DMS53 treated with DMSO at 0.1 percent for 48 hours (cell line): ENCODE measurements around the gene RAB36.

Source experiments
- DNase-seq: peaks from one replicate; lab custom pipeline; 2025; ENCODE audit not compliant: unreplicated experiment; lab: John Stamatoyannopoulos, UW

Gene RAB36

DNA sequence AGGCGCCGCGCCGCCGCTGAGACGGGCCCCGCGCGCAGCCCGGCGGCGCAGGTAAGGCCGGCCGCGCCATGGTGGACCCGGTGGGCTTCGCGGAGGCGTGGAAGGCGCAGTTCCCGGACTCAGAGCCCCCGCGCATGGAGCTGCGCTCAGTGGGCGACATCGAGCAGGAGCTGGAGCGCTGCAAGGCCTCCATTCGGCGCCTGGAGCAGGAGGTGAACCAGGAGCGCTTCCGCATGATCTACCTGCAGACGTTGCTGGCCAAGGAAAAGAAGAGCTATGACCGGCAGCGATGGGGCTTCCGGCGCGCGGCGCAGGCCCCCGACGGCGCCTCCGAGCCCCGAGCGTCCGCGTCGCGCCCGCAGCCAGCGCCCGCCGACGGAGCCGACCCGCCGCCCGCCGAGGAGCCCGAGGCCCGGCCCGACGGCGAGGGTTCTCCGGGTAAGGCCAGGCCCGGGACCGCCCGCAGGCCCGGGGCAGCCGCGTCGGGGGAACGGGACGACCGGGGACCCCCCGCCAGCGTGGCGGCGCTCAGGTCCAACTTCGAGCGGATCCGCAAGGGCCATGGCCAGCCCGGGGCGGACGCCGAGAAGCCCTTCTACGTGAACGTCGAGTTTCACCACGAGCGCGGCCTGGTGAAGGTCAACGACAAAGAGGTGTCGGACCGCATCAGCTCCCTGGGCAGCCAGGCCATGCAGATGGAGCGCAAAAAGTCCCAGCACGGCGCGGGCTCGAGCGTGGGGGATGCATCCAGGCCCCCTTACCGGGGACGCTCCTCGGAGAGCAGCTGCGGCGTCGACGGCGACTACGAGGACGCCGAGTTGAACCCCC is 35.8 kb downstream of the RAB36 start:
- DNase-seq, result no peak

DNA sequence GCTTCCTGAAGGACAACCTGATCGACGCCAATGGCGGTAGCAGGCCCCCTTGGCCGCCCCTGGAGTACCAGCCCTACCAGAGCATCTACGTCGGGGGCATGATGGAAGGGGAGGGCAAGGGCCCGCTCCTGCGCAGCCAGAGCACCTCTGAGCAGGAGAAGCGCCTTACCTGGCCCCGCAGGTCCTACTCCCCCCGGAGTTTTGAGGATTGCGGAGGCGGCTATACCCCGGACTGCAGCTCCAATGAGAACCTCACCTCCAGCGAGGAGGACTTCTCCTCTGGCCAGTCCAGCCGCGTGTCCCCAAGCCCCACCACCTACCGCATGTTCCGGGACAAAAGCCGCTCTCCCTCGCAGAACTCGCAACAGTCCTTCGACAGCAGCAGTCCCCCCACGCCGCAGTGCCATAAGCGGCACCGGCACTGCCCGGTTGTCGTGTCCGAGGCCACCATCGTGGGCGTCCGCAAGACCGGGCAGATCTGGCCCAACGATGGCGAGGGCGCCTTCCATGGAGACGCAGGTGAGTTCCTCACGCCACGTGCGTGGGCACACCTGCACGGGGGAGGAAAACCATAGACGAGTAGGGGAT is 36.5 kb downstream of the RAB36 start:
- DNase-seq, result no peak

DNA sequence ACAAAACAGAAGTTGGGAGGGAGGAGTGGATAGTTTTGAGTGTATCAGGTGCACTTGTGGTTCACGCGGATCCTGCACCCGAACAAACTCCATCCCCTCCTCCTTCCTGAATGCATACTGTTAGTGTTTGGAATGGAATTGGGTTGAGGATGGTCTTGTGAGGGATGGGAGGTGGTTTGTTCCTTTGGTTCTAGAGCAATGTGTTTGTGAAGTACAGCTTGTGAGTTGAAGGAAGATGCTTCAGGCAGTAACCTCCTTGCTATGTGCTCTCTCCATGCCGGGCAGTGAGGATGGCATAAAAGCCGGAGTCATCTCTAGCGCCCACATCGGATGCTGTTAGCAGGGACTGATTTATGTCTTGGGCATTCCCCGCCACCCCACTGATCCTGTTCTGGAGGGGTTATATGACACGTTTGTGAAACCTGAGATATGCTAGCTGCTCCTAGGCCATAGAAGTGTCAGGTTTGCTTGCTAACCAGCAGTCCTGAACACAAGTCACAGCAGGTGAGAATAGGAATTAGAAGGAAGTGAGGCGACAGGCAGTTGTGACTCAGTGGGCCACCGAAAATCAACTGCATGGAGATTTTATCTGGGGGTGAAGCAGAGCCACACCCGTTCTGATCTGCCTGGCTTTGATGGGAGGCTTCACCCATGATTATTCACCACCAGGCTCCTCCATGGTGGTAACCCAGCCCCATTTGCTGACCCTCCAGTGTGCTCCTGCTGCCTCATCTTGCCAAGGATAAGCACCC is 37.2 kb downstream of the RAB36 start:
- DNase-seq, result no peak

DNA sequence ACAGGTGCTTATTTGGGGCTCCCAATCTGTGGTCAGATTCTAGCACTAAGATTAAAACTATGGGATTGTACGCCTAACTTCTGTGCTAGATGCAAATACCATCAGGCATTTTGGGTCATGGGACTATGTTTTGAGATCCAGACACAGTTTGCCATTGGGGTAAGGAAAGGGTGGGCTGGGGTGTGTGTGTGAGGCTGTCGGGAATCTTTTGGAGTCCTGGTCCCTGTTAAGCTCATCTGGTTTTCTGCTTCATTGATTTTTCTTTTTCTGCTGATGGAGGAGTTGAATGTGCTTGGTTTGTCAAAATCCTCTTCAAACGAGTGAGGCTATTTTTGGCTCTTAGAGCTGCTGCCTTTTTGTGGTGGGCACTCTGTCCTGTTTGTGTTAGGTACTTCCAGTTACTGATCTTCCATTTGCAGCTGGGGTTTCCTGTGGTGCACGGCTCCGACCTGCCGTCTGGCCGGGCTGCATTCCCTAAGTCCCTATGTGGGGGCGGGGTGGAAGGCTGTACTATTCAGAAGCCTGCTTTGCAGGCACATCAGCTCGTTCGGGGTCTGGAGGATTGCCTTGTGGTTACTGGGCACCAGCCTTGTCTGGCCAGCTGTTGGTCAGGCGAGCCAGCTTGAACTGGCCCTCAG is 37.9 kb downstream of the RAB36 start:
- DNase-seq, result no peak

DNA sequence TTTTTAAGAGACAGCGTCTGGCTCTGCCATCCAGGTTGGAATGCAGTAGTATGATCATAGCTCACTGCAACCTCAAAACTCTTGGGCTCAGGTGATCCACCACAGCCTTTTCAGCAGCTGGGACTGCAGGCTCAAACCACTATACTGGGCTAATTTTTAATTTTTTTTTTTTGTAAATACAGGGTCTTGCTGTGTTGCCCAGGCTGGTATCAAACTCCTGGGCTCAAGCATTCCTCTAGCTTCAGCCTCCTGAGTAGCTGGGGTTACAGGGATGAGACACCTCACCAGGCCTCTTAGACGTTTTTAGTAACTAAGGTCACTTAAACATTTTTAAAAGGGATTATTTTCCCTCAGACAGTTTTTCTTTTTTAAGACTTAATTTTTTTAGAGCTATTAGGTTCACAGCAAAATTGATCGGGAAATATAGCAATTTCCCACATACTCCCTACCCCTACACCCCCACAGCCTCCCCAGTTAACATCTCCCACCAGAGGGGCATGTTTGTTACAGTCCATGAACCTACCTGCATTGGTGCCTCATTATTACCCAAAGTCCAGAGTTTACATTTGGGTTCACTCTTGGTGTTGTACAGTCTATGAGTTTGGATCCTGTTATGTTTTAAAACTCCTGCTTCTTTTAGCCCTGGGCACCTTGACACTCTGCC is 39.0 kb downstream of the RAB36 start:
- DNase-seq, result no peak

DNA sequence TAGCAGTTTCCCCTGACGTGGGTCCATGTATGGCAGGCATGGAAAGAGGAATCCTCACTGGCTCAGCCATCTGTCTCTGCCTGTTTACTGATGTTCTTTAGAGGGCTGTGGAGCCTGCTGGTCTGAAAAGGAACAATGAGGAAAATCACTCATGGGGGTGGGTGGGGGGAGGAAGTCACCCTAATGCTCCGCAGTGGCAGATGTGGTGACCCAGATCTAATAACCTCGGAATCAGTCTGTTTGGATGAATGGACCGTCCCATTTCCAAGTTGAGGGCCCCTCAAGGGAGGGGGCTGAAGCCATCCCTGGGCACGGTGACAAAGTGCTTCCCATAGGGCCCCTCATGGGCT is 39.5 kb downstream of the RAB36 start:
- DNase-seq, result no peak

DNA sequence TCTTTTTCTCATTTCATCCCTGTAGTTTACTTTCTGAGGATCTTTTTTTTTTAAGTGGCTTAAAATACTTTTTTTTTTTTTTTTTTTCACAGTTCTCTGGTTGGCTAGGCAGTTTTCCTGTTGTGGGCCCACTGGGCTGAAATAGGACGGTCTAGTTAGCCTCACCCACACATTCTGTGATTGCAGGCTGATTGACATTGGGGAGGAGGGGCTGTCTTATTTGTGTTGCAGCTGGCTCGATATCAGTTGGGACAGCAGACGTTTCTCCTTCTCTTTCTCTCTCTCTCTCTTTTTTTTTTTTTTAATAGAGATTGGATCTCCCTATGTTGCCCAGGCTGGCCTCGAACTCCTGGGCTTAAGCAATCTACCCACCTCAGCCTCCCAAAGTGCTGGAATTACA is 41.9 kb downstream of the RAB36 start:
- no peak for DNase-seq

DNA sequence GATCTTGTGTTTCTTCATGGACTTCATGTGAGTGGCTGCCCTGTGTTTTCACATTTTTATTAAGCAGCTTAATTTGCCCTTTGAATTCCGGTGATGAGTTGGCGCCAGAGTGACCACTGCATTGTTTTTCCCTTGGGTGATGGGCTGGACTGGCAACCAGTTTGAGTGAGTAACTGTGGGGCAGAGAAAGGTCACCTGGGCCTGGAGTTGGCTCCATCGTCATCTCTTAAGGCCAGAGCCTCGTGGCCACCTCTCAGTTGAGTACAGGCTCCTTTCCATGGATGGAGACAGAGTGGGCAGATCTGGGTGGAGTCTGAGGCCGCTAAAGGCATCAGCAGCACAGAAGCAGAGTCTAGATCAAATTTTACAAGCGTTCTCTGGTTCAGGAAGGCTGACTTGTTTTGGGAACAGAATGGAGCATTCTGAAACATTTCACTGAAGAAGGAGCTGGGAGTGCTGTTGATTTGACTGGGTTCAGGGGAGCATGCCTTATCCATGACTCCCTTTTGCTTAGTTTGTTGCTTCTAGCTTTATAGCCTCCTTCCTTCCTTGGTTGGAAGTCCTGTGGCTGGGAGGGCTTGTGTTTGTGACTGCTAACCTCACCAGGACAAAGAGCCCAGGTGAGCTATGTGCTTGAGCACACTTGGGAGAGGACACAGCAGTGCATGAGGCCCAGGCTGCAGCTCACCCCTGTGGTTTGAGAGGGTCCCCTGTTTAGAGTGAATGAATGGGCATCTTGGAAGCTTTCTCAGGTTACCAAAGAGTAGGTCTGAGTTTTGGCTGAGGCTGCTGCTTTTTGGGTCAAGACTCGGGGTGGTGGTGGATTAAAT is 42.8 kb downstream of the RAB36 start:
- DNase-seq, result no peak

DNA sequence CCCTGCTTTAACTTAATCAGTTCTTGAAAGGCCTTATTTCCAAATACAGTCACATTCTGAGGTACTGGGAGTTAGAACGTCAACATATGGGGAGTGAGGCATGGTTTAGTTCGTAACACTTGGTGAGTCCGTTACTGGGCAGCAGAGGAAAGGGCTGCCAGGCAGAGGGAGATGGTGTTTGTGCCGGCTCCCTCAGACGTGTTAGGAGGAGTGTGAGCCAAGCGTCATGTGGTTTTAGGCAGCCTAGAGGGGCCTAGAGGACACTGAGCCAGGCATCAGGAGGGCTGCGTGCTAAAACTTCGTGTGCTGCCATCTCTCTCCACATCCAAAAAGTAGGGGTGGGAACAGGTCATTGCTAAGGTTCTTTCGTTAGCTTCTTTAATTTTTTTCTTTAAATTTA is 45.2 kb downstream of the RAB36 start:
- DNase-seq, result no peak

DNA sequence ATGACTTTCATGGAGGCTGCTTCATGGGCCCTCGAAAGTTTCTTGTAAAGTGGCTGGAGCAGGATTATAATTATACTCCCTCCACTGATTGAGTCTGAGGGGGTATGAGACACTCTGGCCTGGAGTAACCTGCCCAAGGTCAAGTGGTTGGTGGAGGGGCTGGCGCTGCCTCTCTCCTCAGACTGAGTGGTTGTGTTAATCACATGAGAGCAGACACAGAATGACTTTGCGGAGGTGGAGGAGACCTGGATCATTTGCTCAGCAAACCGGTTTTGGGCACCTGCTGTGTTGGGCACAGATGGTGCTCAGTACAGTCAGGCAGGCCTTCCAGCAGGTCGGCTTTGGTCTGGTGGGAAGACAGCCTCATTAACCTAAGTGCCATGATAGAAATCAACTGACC is 46.9 kb downstream of the RAB36 start:
- peak; percentile 77 for DNase-seq

DNA sequence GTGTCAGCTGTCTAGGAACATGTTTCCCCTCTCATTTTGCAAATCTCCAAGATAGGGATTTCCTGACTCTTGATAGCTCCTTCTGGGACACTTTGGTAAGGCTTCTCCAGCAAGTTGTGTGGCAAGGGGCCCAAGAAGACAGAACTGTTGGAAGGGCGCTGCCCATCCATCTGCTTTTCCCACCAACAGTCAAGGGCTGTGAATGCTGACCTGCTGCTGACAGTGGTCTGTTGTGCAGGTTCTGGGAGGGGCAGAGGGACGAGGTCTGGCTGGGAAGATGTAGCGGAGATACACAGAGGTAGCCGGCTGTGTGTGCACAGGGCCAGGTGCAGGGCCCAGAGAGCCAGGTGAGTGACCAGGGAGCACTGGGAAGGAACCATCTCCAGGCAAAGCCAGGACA is 47.3 kb downstream of the RAB36 start:
- DNase-seq, result no peak

DNA sequence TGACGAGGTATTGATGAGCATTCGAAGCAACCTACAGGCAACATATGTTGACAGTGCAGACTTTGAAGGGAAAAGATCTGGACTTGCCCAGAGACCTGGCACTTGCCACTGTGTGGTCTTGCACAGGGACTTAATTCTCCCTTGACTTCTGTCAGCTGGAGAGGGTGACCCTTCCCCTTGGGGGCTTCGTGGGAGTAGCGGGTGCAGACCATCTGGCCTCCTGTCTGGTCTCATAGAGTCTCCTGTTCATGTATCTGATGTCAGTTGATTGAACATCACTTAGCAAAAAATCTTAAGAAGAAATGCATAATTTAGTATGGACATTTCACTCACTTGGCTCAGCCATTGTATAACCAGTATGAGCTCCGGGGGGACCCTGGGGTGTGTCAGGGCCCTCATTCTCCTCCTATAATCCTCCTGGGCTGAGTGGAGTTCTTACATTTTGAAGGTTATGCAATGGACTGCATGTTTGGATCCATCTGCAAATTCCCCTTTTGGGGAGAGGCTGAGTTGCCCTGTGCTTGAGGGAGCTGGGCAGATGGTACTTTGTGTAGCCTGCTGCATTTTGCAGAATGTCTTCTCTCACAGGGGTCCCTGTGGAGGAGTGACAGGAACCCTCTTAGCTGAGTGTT is 48.0 kb downstream of the RAB36 start:
- no peak for DNase-seq

DNA sequence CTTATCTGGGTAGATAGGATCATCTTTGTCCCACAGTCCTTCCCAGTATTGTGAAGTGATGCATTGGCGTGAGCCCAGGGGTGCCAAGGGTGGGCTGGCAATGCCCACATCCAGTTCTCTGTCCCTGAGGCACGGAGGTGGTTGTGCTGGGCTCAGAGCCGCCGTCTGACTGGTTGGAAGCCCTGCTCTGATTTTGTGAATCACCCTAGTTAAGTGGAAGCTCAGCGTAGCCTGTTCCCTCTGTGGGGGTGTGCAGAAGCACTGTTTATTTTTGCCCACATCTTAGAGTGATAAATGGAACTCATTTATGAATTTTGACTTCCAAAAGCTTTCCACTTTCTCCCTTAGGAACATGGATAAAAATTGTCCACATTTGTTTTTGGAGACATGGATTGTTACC is 48.6 kb downstream of the RAB36 start:
- DNase-seq, result no peak

DNA sequence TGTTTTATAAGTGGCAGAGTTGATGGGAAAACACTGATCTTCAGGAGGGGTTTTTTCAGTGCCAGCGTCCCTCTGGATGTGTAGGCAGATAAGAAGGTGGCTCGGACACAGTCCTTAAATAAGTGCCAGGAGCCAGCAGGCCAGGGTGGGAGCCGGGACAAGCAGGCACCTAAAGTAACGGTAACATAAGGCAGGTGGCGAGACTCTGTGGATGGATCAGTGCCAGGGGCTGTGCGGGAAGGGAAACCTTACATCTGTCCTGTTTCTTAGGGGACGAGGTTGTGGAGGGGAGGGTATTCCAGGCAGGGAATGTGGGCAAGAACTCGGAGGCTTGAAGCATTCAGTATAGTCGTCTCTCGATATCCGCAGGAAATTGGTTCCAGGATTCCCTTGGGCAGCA is 50.9 kb downstream of the RAB36 start:
- no peak for DNase-seq

DNA sequence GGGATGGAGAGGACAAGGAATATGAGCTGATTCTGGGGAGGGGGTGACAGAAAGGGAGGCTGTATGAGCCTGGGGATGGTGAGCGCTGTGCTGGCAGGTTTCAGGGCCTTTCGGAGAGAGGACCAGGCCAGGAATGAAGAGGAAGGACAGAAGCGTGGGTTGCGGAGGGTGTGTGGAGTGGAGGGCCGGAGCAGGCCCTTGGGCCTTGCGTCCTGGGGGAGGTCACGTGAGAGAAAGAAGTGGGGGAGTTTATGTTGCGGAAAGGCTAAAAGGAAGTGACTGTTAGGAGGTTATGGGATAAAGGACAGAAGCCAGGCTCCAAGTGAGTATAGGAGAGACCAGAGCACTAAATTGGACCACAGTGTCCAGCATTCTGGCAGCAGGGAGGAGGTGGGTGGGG is 52.6 kb downstream of the RAB36 start:
- DNase-seq, result no peak

DNA sequence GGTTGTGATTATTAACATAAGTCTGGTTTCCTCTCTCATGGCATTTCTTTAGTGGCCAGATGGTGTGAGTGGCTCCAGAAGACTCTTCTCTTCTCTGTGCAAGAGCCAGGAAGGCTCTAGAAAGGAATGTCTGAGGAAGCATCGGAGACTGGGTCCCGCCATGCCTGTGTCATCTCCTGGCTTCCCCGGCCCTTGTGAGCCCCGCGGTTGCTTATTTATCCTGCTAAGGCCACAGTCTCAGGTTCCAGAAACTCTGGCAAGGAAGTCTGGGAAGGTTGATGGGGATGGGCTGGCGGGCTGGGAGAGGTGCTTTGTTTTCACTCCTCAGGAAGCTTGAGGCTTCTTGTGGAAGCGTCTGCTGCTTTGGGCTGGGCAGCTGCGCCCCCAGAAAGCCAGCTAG is 53.9 kb downstream of the RAB36 start:
- no peak for DNase-seq

DNA sequence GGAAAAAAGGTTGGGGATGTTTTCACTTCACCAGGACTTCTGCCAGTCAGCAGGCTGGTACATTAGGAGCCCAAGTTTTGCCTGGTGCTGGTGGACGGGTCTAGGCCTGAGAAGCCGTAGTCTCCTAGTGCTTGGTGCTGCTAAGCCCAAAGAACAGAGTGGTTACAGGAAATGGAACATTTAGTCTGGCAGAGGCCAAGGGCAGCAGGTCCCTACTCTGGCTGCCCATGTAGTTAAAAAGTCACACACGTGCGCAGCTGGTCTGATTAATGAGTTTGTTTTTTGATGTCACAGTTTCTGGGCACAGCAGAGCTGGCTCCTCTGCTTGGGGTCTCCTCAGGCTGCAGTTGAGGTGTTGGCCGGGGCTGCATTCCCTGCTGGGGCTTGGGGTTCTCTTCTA is 55.6 kb downstream of the RAB36 start:
- no peak for DNase-seq

DNA sequence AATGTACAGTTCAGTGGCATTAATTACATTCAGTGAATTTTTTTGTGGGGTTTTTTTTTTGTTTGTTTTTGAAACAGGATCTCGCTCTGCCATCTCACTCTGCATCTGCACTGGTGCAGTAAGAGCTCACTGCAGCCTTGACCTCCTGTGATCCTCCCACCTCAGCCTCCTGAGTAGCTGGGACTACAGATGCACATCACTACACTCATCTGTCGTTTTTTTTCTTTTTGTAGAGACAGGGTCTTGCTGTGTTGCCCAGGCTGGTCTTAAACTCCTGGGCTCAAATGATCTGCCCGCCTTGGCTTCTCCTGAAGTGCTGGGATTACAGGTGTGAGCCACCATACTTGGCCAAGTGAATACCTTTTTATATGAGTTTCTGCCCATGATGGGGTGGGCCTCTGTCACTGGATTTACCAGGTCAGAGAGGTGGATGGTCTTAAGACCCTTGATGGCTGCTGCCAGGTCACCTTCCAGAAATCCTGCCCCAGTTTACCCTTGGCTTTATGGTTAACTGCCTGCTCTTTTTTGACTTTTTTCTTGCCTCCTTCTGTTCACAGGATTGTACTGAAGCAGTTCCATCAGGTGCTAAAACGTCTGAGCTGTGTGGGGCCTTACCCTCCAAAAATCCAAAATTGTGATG is 57.7 kb downstream of the RAB36 start:
- no peak for DNase-seq

DNA sequence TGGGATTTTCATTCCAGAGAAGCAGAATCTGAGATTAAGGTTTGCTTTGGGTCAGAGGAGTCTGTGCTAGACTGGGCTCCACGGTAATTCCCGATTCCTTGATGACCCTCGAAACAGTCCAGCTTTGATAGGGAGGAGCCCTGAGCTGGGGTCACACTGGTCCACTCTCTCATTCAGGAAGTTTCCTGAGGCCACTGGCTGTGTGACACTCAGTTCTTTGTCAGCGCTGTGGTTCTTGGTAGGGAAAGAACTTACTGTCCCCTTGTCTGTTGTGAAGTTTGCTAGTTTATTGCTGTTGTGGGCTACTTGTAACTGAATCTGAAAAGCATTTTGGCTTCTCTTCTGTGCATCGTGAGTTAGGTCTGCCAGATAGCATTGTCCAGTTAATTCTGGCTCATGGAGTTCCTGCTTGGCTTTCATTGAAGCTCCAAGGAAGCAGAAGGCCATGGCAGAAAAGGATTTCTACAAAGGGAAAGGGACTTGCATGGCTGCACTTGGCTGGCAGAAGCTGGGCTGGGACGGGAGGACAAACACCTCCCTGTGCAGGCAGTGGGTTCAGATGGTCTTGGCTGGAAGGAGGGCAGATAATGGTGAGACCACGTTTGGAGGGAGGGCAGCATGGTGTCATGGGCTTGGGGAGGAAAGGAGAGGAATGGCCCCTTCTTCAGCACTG is 58.3 kb downstream of the RAB36 start:
- DNase-seq, result no peak
